ENCODE data around the gene ESYT1.

ESYT1 gene

GRCh38 chr12:56097738-56098137, 30.3 kb upstream of the ESYT1 start:
- Mint-ChIP-seq H3K27me3 (peaks cover 21% of the 10 kb centered on the region), H3K4me3 (no peak overlapping the region), H3K4me1 (no peaks in the 10 kb centered on the region), H3K9me3 (no peaks in the 10 kb centered on the region), H3K36me3 (no peaks in the 10 kb centered on the region), H3K27ac (no peak overlapping the region)
- no peak for ATAC-seq

- no peak for ATAC-seq
- no peaks in the 10 kb centered on the region for H3K9me3 Mint-ChIP-seq
- peaks cover 12% of the 10 kb centered on the region for H3K27me3 Mint-ChIP-seq
- H3K36me3 Mint-ChIP-seq, result no peaks in the 10 kb centered on the region
- no peak overlapping the region for H3K27ac Mint-ChIP-seq
- H3K4me3 Mint-ChIP-seq, result no peak overlapping the region
- H3K4me1 Mint-ChIP-seq, result peaks cover under 1% of the 10 kb centered on the region
Measured at GRCh38 chr12:56098592-56098991, 29.5 kb upstream of the ESYT1 start.

- peaks cover under 1% of the 10 kb centered on the region for H3K27me3 Mint-ChIP-seq
- H3K4me3 Mint-ChIP-seq, result no peak overlapping the region
- no peaks in the 10 kb centered on the region for H3K9me3 Mint-ChIP-seq
- H3K4me1 Mint-ChIP-seq, result peaks cover 10% of the 10 kb centered on the region
- H3K36me3 Mint-ChIP-seq, result no peaks in the 10 kb centered on the region
- ATAC-seq, result no peak
- no peak overlapping the region for H3K27ac Mint-ChIP-seq
Measured at GRCh38 chr12:56099787-56100186, 28.3 kb upstream of the ESYT1 start.

GRCh38 chr12:56101045-56101444, 27.0 kb upstream of the ESYT1 start:
- H3K9me3 Mint-ChIP-seq, result no peaks in the 10 kb centered on the region
- no peak for ATAC-seq
- H3K4me3 Mint-ChIP-seq, result no peak overlapping the region
- H3K27ac Mint-ChIP-seq, result no peak overlapping the region
- H3K36me3 Mint-ChIP-seq, result peaks cover 5% of the 10 kb centered on the region
- no peaks in the 10 kb centered on the region for H3K27me3 Mint-ChIP-seq
- H3K4me1 Mint-ChIP-seq, result peaks cover 20% of the 10 kb centered on the region

GRCh38 chr12:56102683-56103065, 25.4 kb upstream of the ESYT1 start:
- ATAC-seq, result no peak
- H3K36me3 Mint-ChIP-seq, result peaks cover 17% of the 10 kb centered on the region
- H3K9me3 Mint-ChIP-seq, result no peaks in the 10 kb centered on the region
- H3K4me1 Mint-ChIP-seq, result peaks cover 31% of the 10 kb centered on the region
- H3K4me3 Mint-ChIP-seq, result no peak overlapping the region
- no peaks in the 10 kb centered on the region for H3K27me3 Mint-ChIP-seq
- no peak overlapping the region for H3K27ac Mint-ChIP-seq

- H3K36me3 Mint-ChIP-seq, result peaks cover 17% of the 10 kb centered on the region
- peaks cover 31% of the 10 kb centered on the region for H3K4me1 Mint-ChIP-seq
- H3K27ac Mint-ChIP-seq, result peak overlapping the region; percentile 94
- no peak for ATAC-seq
- no peaks in the 10 kb centered on the region for H3K9me3 Mint-ChIP-seq
- peak overlapping the region; percentile 98 for H3K4me3 Mint-ChIP-seq
- H3K27me3 Mint-ChIP-seq, result no peaks in the 10 kb centered on the region
Measured at GRCh38 chr12:56103066-56103711, 24.9 kb upstream of the ESYT1 start.

- H3K36me3 Mint-ChIP-seq, result peaks cover 17% of the 10 kb centered on the region
- peak overlapping the region; percentile 98 for H3K4me3 Mint-ChIP-seq
- peaks cover 31% of the 10 kb centered on the region for H3K4me1 Mint-ChIP-seq
- H3K9me3 Mint-ChIP-seq, result no peaks in the 10 kb centered on the region
- no peak for ATAC-seq
- H3K27ac Mint-ChIP-seq, result peak overlapping the region; percentile 94
- no peaks in the 10 kb centered on the region for H3K27me3 Mint-ChIP-seq
Measured at GRCh38 chr12:56103823-56104108, 24.3 kb upstream of the ESYT1 start.

- H3K27ac Mint-ChIP-seq, result peak within 1 kb of the TSS; percentile 94
- H3K4me1 Mint-ChIP-seq, result peaks cover 31% of the 10 kb centered on the region
- peak; percentile 99 for ATAC-seq
- H3K27me3 Mint-ChIP-seq, result no peaks in the 10 kb centered on the region
- H3K36me3 Mint-ChIP-seq, result peaks cover 17% of the 10 kb centered on the region
- H3K9me3 Mint-ChIP-seq, result no peaks in the 10 kb centered on the region
- H3K4me3 Mint-ChIP-seq, result peak within 1 kb of the TSS; percentile 98
Measured at GRCh38 chr12:56104109-56104814, 23.8 kb upstream of the ESYT1 start, which contains the start of gene PA2G4. PA2G4 (plus strand) TSS chr12:56104559; CDS start chr12:56104738, 179 bp downstream.

- H3K4me1 Mint-ChIP-seq, result peaks cover 31% of the 10 kb centered on the region
- peak overlapping the region; percentile 98 for H3K4me3 Mint-ChIP-seq
- peaks cover 20% of the 10 kb centered on the region for H3K36me3 Mint-ChIP-seq
- ATAC-seq, result peak; percentile 32
- no peaks in the 10 kb centered on the region for H3K27me3 Mint-ChIP-seq
- H3K27ac Mint-ChIP-seq, result peak overlapping the region; percentile 94
- H3K9me3 Mint-ChIP-seq, result no peaks in the 10 kb centered on the region
Measured at GRCh38 chr12:56104815-56105608, 23.1 kb upstream of the ESYT1 start.

- H3K36me3 Mint-ChIP-seq, result peaks cover 26% of the 10 kb centered on the region
- H3K9me3 Mint-ChIP-seq, result no peaks in the 10 kb centered on the region
- no peaks in the 10 kb centered on the region for H3K27me3 Mint-ChIP-seq
- ATAC-seq, result no peak
- peak overlapping the region; percentile 94 for H3K27ac Mint-ChIP-seq
- peaks cover 31% of the 10 kb centered on the region for H3K4me1 Mint-ChIP-seq
- H3K4me3 Mint-ChIP-seq, result peak overlapping the region; percentile 98
Measured at GRCh38 chr12:56105609-56105902, 22.5 kb upstream of the ESYT1 start.

GRCh38 chr12:56107242-56107641, 20.8 kb upstream of the ESYT1 start:
- H3K4me3 Mint-ChIP-seq, result no peak overlapping the region
- no peak overlapping the region for H3K27ac Mint-ChIP-seq
- H3K9me3 Mint-ChIP-seq, result no peaks in the 10 kb centered on the region
- H3K4me1 Mint-ChIP-seq, result peaks cover 31% of the 10 kb centered on the region
- H3K36me3 Mint-ChIP-seq, result peaks cover 42% of the 10 kb centered on the region
- no peaks in the 10 kb centered on the region for H3K27me3 Mint-ChIP-seq
- ATAC-seq, result no peak

GRCh38 chr12:56110571-56110970, 17.5 kb upstream of the ESYT1 start:
- ATAC-seq, result no peak
- Mint-ChIP-seq H3K4me3 (no peak overlapping the region), H3K4me1 (peaks cover 14% of the 10 kb centered on the region), H3K9me3 (no peaks in the 10 kb centered on the region), H3K27me3 (no peaks in the 10 kb centered on the region), H3K36me3 (peaks cover 57% of the 10 kb centered on the region), H3K27ac (no peak overlapping the region)

- H3K9me3 Mint-ChIP-seq, result no peaks in the 10 kb centered on the region
- H3K27ac Mint-ChIP-seq, result peak overlapping the region; percentile 59
- no peak overlapping the region for H3K4me3 Mint-ChIP-seq
- ATAC-seq, result no peak
- H3K27me3 Mint-ChIP-seq, result no peaks in the 10 kb centered on the region
- peaks cover 13% of the 10 kb centered on the region for H3K4me1 Mint-ChIP-seq
- H3K36me3 Mint-ChIP-seq, result peaks cover 59% of the 10 kb centered on the region
Measured at GRCh38 chr12:56114084-56114483, 14.0 kb upstream of the ESYT1 start.

- H3K27ac Mint-ChIP-seq, result peak overlapping the region; percentile 91
- no peak for ATAC-seq
- no peaks in the 10 kb centered on the region for H3K9me3 Mint-ChIP-seq
- H3K27me3 Mint-ChIP-seq, result no peaks in the 10 kb centered on the region
- H3K36me3 Mint-ChIP-seq, result peaks cover 53% of the 10 kb centered on the region
- peaks cover 23% of the 10 kb centered on the region for H3K4me1 Mint-ChIP-seq
- H3K4me3 Mint-ChIP-seq, result peak overlapping the region; percentile 100
Measured at GRCh38 chr12:56115329-56115728, 12.7 kb upstream of the ESYT1 start.

- peaks cover 51% of the 10 kb centered on the region for H3K36me3 Mint-ChIP-seq
- peaks cover 30% of the 10 kb centered on the region for H3K4me1 Mint-ChIP-seq
- ATAC-seq, result peak; percentile 76
- peak within 1 kb of the TSS; percentile 100 for H3K4me3 Mint-ChIP-seq
- no peaks in the 10 kb centered on the region for H3K27me3 Mint-ChIP-seq
- no peaks in the 10 kb centered on the region for H3K9me3 Mint-ChIP-seq
- H3K27ac Mint-ChIP-seq, result peak within 1 kb of the TSS; percentile 91
Measured at GRCh38 chr12:56116267-56117081, 11.6 kb upstream of the ESYT1 start, which contains the start of gene RPL41. RPL41 (plus strand) TSS chr12:56116633.
